Activated T-cell treated with anti-CD3 and anti-CD28 coated beads for 4 hours (primary cell): Measurements from ENCODE around the gene CREBRF.
"Not testable (repeated sequence)": the region's sequence is repeated elsewhere in the genome, so short reads cannot be mapped to it uniquely, and the experiment has no call there.

Source experiments
- DNase-seq: peaks from one replicate; pipeline ENCODE4 v3.0.0-alpha.2; 2020

The CREBRF gene

DNA sequence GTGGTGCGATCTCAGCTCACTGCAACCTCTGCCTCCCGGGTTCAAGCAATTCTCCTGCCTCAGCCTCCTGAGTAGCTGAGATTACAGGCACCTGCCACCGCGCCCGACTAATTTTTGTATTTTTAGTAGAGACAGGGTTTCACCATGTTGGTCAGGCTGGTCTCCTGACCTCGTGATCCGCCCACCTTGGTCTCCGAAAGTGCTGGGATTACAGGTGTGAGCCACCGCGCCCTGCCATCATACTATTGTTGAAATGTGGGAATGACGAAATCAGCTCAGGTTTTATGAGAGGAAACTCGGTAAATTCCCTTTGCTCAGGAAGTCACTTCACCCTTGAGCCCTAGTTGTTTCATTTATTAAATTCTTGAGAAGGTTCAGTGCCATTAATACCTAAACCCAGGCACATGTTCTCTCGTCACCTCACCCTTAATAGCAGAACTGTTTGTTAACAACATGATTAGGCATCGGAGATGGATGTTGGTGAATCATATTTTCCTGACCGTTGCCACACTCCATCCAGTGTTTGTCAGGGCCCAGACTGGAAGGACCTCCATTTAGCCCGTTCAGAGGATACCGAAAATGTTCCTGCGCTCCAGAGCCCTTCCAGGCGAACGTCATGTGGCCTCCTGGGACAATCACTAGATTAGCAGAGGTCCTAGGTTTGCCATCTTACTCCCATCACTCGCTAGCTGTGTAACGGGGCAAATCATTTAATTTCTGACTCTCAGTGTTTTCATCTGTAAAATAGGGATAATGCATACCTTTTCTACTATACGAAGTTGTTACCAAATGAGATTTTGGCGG lies 20.0 kb upstream of the CREBRF start:
- DNase-seq, result no peak

GRCh38 chr5:173039188-173039587 lies 17.0 kb upstream of the CREBRF start:
- DNase-seq, result no peak

- DNase-seq, result no peak
Measured at GRCh38 chr5:173039964-173040363, 16.2 kb upstream of the CREBRF start.

GRCh38 chr5:173041881-173042762 lies 14.0 kb upstream of the CREBRF start:
- no peak for DNase-seq

DNA sequence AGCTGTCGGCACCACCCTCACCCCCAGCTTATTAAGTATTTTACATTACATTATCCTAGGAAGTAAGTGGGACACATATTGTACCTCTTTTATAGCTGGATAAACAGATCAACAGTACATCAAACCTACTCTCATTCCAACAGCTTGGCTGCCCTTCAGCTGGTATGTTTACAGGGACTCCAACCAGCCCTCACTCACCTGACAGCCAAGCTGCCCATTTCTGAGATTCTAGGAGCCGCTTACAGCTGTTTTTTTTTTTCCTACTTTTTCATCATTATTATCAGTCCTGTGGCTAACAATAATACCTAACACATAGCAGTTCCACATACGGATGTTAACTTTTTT lies 13.4 kb upstream of the CREBRF start:
- no peak for DNase-seq

DNA sequence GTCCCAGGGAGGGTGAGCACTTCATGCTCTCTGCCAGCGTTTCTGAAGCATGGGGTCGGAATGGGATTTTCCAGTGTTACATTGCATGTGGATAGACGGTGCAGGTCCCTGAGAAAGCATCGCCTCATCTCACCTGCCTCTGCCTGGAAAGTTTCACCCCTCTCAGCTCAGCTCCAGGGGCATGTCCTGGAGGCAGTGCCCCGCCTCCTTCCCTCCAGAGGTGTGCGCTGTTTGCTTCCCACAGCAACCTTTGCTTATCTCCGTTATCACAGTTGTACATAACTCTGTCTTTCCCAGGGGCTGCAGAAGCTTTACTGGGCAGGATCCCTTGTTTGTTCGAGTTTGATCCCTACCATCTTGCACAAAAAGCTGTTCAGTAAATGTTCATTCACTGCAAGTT lies 10.7 kb upstream of the CREBRF start:
- no peak for DNase-seq

DNA sequence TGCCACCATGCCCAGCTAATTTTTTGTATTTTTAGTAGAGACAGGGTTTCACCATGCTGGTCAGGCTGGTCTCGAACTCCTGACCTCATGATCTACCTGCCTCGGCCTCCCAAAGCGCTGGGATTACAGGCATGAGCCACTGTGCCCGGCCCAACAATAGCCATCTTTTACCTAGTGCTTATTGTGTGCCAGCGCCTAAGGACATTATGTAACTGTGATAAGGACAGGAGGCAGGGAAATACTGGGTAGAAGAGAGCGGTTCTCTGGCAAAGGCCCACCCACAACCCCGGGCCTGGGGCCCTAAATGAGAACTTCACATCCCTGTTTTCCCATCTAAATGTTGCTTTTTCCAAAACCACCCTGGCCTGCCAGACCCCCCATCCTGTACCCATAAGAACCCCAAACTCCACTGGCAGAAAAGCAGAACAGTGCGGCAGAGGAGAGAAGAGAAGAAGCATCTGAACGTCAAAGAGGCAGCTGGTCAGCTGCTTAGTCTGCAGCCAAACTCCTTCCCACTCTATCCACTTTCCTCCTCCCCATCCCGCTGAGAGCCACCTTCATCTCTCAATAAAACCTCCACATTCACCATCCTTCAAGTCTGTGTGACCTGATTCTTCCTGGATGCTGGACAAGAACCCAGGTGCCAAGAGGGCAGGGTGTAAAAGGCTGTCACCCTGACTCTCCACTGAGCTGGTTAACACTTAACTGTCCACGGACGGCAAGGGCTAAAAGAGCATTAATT lies 8.9 kb upstream of the CREBRF start:
- not testable (repeated sequence) for DNase-seq

- DNase-seq, result no peak
Measured at GRCh38 chr5:173047838-173048105, 8.4 kb upstream of the CREBRF start.

- DNase-seq, result no peak
Measured at GRCh38 chr5:173050791-173051190, 5.4 kb upstream of the CREBRF start.

DNA sequence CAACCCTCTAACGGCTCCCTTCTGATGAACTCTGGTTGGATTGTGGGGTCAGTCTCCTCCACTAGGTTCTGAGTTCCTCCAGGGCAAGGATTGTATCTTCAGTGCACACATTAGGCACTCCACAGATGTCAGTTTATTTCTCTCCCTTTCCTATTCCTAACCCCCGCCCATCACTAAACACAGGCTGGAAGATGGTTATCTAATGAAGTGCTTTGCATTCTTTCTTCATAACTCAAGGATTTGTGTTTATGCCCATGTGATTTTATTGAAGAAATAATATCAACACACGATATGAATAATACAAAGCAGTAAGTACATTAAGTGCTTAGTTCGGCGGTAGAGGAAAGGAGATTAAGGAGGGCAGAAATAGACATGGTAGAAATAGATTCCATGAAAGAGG lies 4.4 kb upstream of the CREBRF start:
- DNase-seq, result no peak

GRCh38 chr5:173053041-173053440 lies 3.1 kb upstream of the CREBRF start:
- no peak for DNase-seq

DNA sequence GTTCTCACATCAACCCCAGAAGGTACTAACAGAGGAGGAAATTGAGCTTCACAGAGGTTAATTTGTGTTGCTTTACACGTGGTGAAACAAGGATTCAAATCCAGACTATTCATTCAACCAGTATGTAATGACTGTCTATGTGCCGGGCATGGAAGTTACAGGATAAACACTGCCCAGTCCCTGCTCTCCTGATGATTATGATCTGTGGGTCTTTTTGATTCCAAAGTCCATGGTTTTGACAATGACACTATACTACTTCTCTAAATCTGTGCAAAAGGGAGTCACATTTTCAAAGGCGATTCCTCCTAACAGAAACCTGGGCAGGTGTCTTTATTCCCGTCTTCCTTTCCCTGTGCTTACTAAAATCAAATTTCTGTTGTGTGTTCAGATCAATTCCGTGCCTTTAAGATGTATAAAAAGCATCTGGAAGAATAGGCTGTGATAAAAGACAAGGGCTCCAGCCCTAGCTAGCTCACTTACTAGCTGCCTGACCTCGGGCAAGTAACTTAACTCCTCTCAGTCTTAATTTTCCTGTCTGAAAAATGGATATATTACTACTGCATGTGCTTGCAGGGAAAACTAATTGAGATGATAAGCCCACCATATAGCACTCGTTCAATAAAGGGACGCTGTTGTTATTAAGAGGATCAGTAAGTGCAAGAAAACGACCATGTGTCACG lies 970 bp upstream of the CREBRF start:
- no peak for DNase-seq

- DNase-seq, result no peak
Measured at GRCh38 chr5:173055722-173055982, 500 bp upstream of the CREBRF start.

DNA sequence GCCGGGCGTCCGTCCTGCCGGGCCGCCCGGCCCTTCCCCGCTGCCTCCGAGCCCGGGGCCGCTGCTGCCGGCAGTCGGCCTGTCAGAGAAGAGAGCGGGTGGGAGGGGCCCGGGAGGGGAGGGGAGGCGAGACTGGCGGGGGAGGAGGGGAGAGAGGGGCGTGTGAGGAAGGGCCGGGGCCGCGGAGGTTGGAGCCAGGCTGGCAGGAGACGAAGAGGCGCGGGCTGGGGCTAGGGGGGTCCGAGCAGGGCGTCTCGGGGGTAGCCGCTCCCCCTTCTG lies 570 bp downstream of the CREBRF start:
- peak; percentile 82 for DNase-seq

GRCh38 chr5:173057062-173057924 lies 1.1 kb downstream of the CREBRF start:
- DNase-seq, result peak; percentile 98

GRCh38 chr5:173062141-173062540 lies 6.0 kb downstream of the CREBRF start:
- no peak for DNase-seq

DNA sequence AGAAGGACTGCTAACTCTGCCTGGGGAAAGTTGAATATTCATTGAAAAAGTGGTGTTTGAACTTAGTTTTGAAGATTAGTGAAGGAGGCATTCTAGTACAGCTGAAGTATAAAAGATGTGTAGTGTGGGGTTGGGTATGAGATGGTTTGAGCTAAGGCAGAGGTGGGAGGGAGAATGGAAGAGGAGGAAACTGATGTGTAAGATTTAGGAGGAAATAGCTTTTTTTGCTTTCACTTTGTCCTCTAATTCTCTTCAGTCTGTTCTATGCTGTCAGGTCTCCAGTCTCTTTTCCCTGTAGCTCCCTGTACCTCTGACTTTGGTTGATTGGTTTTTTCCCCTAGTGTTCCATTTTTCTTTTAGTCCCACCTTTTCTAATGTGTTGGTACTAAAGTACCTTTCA lies 9.0 kb downstream of the CREBRF start:
- no peak for DNase-seq

DNA sequence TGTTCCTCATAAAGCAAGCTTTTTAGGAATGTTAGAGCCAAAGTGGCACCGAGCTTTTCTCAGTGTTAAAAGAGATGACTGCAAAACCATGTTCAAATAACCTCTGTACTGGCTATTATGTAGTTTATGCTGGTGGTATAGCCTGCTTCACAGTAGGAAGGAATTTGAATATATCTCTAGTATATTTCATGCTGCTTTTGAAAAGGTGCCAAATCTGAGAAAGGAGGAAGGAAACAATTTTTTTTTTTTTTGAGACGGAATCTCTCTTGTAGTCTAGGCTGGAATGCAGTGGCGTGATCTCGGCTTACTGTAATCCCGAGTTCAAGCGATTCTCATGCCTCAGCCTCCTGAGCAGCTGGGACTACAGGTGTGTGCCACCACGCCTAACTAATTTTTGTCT lies 13.5 kb downstream of the CREBRF start:
- DNase-seq, result no peak

DNA sequence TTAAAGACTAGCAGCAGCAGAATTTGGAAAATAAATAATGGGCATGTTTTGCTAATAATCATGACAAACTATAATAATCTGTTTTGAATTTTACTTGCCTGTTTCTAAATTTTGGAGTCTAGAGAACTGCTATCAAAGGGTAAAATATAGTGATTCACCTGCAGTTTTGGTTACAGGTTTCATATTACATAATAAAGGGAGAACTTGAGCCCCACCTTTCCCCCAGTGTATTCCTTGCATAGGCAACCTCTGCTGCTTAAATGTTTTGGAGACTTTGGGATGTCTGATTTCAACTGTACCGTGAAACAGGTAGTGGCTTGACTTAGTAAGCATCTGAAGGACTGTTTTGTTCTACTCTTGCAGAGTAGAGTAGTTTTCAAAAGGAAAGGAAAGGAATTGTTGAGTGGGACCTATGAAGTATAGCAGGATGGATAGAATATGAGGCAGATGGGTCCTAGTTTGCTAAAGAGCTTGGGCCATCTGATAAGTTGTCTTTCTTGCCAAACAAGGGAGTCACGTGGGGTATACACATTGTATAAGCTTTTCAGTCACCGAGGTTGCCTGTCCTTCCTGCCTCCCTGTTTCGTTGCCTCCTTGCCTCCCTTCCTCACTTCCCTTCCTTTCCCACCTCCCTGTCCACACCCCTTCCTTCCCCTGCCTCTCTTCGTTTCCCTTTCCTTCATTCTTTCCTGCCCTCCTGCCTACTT lies 19.1 kb downstream of the CREBRF start:
- no peak for DNase-seq

DNA sequence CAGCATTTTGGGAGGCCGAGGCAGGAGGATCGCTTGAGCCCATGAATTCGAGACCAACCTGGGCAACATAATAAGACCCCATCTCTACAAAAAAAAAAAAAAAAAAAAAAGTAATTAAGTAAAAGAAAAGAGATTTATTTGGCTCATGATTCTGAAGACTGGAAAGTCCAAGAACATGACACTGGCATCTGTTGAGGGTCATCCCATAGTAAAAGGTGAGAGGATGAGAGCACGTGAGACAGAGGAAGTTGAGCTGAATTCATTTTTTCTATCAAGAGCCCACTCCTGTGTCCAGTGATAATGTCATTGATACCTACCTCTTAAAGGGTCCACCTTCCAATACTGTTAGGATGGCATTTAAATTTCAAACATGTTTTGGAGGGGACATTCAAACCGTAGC lies 19.8 kb downstream of the CREBRF start:
- no peak for DNase-seq

- not testable (repeated sequence) for DNase-seq
Measured at GRCh38 chr5:173076471-173076870, 20.3 kb downstream of the CREBRF start.

- DNase-seq, result no peak
Measured at GRCh38 chr5:173078878-173079277, 22.7 kb downstream of the CREBRF start.
